HCT116 (cell line): ENCODE measurements around the gene CUEDC2. TPM values are rescaled to one million over a fixed set of nuclear protein-coding genes. Genes with fewer than 3 reads are reported as not detected.

ENCODE experiments used
- ATAC-seq: fragments of 200-7000 bp; cut with Tn5 transposase; 2 replicates; pipeline ENCODE4 v1.9.1; 2020; ENCODE audit warnings: mild to moderate bottlenecking, moderate library complexity
- BruUV-seq: library from RNA; stranded (reverse); fragments of 400-500 nt; replicated peaks from 2 replicates; lab custom pipeline; 2021; lab: Mats Ljungman, UMichigan
- CTCF ChIA-PET: fragments of 300-600 bp; sonication (Branson Sonifier 250); formaldehyde crosslinking; loops from one replicate; lab custom pipeline; 2021; ENCODE audit warnings: antibody characterized with exemption; lab: Charles Lee
- POLR2A ChIA-PET: fragments of 300-600, 350-600 bp; sonication (Branson Sonifier 250); formaldehyde crosslinking; loops from one replicate; lab custom pipeline; 2021; ENCODE audit warnings: antibody characterized with exemption; lab: Charles Lee
- RAD21 ChIA-PET, 2 experiments: fragments of 300-600 bp; sonication (Branson Sonifier 250); formaldehyde crosslinking; loops; one replicate each; lab custom pipeline; 2023; ENCODE audit warnings: low total read pairs in 2 of 2; ENCODE audit not compliant: uncharacterized antibody in 2 of 2, unreplicated experiment in 2 of 2, low non-redundant PET in 1 of 2; lab: Charles Lee
- DNase-seq: peaks from one replicate; pipeline ENCODE4 v3.0.0-alpha.2; 2010; ENCODE audit warnings: low read depth, low spot score
- H2AFZ ChIP-seq: fragments of 200-600 bp; shearing (Covaris generic), sonication (generic); 2 replicates; pipeline ENCODE4 v1.6.1; 2017; ENCODE audit warnings: low read depth, mixed run types, mixed read lengths, antibody characterized with exemption, low read length; ENCODE audit not compliant: poor library complexity, severe bottlenecking
- H3K27ac ChIP-seq: 2 replicates; pipeline ENCODE4 v1.5.1; 2012; ENCODE audit warnings: low read depth, low read length
- H3K27me3 ChIP-seq: fragments of 200-600 bp; sonication (generic); 2 replicates; pipeline ENCODE4 v1.6.1; 2016; ENCODE audit warnings: mixed run types, low read length, mixed read lengths; ENCODE audit not compliant: insufficient read depth
- H3K36me3 ChIP-seq, 2 experiments: fragments of 200-500 bp in 1 of 2; fragments of 200-600 bp in 1 of 2; sonication (Bioruptor generic) in 1 of 2; sonication (generic) in 1 of 2; 2 replicates each; pipeline versions ENCODE4 v1.5.1 to v1.6.1; 2014 to 2016; ENCODE audit warnings: low read length in 2 of 2, inconsistent platforms in 1 of 2, mixed read lengths in 1 of 2, mixed run types in 1 of 2; ENCODE audit not compliant: insufficient read depth in 2 of 2, control insufficient read depth in 1 of 2
- H3K4me1 ChIP-seq, 2 experiments: fragments of 200-600 bp in 1 of 2; sonication (generic) in 1 of 2; 2 replicates each; pipeline versions ENCODE4 v1.5.1 to v1.6.1; 2012 to 2017; ENCODE audit warnings: low read length in 2 of 2, inconsistent platforms in 1 of 2, mild to moderate bottlenecking in 1 of 2, mixed read lengths in 1 of 2, mixed run types in 1 of 2, moderate library complexity in 1 of 2; ENCODE audit not compliant: insufficient read depth in 2 of 2, control insufficient read depth in 1 of 2
- H3K4me2 ChIP-seq: fragments of 200-600 bp; sonication (generic); 2 replicates; pipeline ENCODE4 v1.6.1; 2017; ENCODE audit warnings: mixed run types, low read length, mixed read lengths
- H3K4me3 ChIP-seq, 2 experiments: fragments of 200-600 bp in 1 of 2; sonication (generic) in 1 of 2; replicated peaks in 1 of 2; 2 replicates each; pipeline ENCODE4 v1.5.1; 2011 to 2016; ENCODE audit warnings: low read length in 2 of 2, control low read depth in 1 of 2, low read depth in 1 of 2, mild to moderate bottlenecking in 1 of 2, mixed read lengths in 1 of 2, mixed run types in 1 of 2
- H3K79me2 ChIP-seq: fragments of 200-600 bp; sonication (generic); 2 replicates; pipeline ENCODE4 v1.6.1; 2017; ENCODE audit warnings: mild to moderate bottlenecking, mixed run types, low read length, moderate library complexity, mixed read lengths; ENCODE audit not compliant: insufficient read depth
- H3K9ac ChIP-seq: fragments of 200-600 bp; sonication (generic); 2 replicates; pipeline ENCODE4 v1.6.1; 2016; ENCODE audit warnings: low read length, mixed read lengths
- H3K9me2 ChIP-seq: fragments of 200-600 bp; sonication (generic), shearing (Covaris generic); 2 replicates; pipeline ENCODE4 v1.6.1; 2017; ENCODE audit warnings: mixed run types, mild to moderate bottlenecking, moderate library complexity; ENCODE audit not compliant: insufficient read depth
- H3K9me3 ChIP-seq, 2 experiments: fragments of 200-500 bp in 1 of 2; fragments of 200-600 bp in 1 of 2; sonication (Bioruptor generic) in 1 of 2; sonication (generic) in 1 of 2; 2 replicates each; pipeline ENCODE4 v1.6.1; 2014 to 2017; ENCODE audit warnings: low read length in 2 of 2, mixed read lengths in 2 of 2, inconsistent platforms in 1 of 2, low read depth in 1 of 2, mild to moderate bottlenecking in 1 of 2, mixed run types in 1 of 2, moderate library complexity in 1 of 2; ENCODE audit not compliant: control insufficient read depth in 1 of 2, insufficient read depth in 1 of 2
- H4K20me1 ChIP-seq: fragments of 200-600 bp; sonication (generic), shearing (Covaris generic); 2 replicates; pipeline ENCODE4 v1.6.1; 2017; ENCODE audit warnings: mixed run types, mild to moderate bottlenecking, moderate library complexity; ENCODE audit not compliant: insufficient read depth
- CBX3 ChIP-seq: IDR thresholded peaks from 2 replicates; pipeline ENCODE4 v1.6.1; 2012; ENCODE audit warnings: low read depth
- CEBPB ChIP-seq: IDR thresholded peaks from 2 replicates; pipeline ENCODE4 v1.6.1; 2012; ENCODE audit warnings: low read depth
- ELF1 ChIP-seq: IDR thresholded peaks from 2 replicates; pipeline ENCODE4 v1.6.1; 2012; ENCODE audit warnings: low read depth, borderline replicate concordance
- EZH2 ChIP-seq: fragments of 200-600 bp; sonication (generic); IDR thresholded peaks from 2 replicates; pipeline ENCODE4 v1.6.1; 2017; ENCODE audit warnings: antibody characterized with exemption, mixed run types
- EZH2phosphoT487 ChIP-seq: fragments of 200-600 bp; IDR thresholded peaks from 2 replicates; pipeline ENCODE4 v1.6.1; 2018; ENCODE audit warnings: antibody characterized with exemption, borderline replicate concordance
- FOSL1 ChIP-seq: IDR thresholded peaks from 2 replicates; pipeline ENCODE4 v1.6.1; 2012; ENCODE audit warnings: low read depth
- JUND ChIP-seq: IDR thresholded peaks from 2 replicates; pipeline ENCODE4 v1.6.1; 2012
- POLR2A ChIP-seq: IDR thresholded peaks from 2 replicates; pipeline ENCODE4 v1.7.0; 2011; ENCODE audit warnings: borderline replicate concordance; ENCODE audit not compliant: insufficient read depth, insufficient read length; ENCODE audit errors: extremely low read depth
- POLR2AphosphoS5 ChIP-seq: IDR thresholded peaks from 2 replicates; pipeline ENCODE4 v1.6.1; 2011; ENCODE audit warnings: mild to moderate bottlenecking, low read depth, low read length, moderate library complexity
- RAD21 ChIP-seq: IDR thresholded peaks from 2 replicates; pipeline ENCODE4 v1.6.1; 2012; ENCODE audit warnings: low read depth, mild to moderate bottlenecking
- SP1 ChIP-seq: IDR thresholded peaks from 2 replicates; pipeline ENCODE4 v1.6.1; 2012; ENCODE audit warnings: low read depth
- TCF7L2 ChIP-seq: IDR thresholded peaks from 2 replicates; pipeline ENCODE4 v1.7.0; 2011; ENCODE audit warnings: borderline replicate concordance, inconsistent platforms; ENCODE audit not compliant: insufficient read depth, insufficient read length; ENCODE audit errors: extremely low read depth
- YY1 ChIP-seq: IDR thresholded peaks from 2 replicates; pipeline ENCODE4 v1.6.1; 2011; ENCODE audit warnings: low read length, low read depth, moderate library complexity, mild to moderate bottlenecking; ENCODE audit not compliant: insufficient replicate concordance; ENCODE audit errors: extremely low read depth
- ZNF274 ChIP-seq: fragments of 200-500 bp; sonication (Bioruptor generic); IDR thresholded peaks from 2 replicates; pipeline ENCODE4 v1.6.1; 2014; ENCODE audit warnings: mild to moderate bottlenecking, low read depth, low read length, inconsistent platforms
- intact Hi-C: fragments of 100-400 bp; cut with micrococcal nuclease; formaldehyde crosslinking; loops from 2 replicates; pipeline ENCODE4 v1.10.0; 2022
- total RNA-seq: library from RNA; stranded (reverse); gene quantifications from one replicate; pipeline ENCODE4 v1.2.1, GENCODE V29; 2021; ENCODE audit not compliant: unreplicated experiment
- TF ChIP-seq, protein P1 (sequence below), 3 experiments: fragments of 200-600 bp in 1 of 3; sonication (generic) in 1 of 3; IDR thresholded peaks in 2 of 3; conservative IDR thresholded peaks in 1 of 3; 2 replicates each; pipeline ENCODE4 v1.5.1; 2012 to 2017; ENCODE audit warnings: low read depth in 2 of 3, low read length in 2 of 3, antibody characterized with exemption in 1 of 3, borderline replicate concordance in 1 of 3, control low read depth in 1 of 3, mild to moderate bottlenecking in 1 of 3, mixed read lengths in 1 of 3, mixed run types in 1 of 3, moderate library complexity in 1 of 3; ENCODE audit not compliant: insufficient read depth in 1 of 3
- TF ChIP-seq, protein P2 (sequence below): IDR thresholded peaks from 2 replicates; pipeline ENCODE4 v1.6.1; 2012
- TF ChIP-seq, protein P3 (sequence below): IDR thresholded peaks from 2 replicates; pipeline ENCODE4 v1.6.1; 2011; ENCODE audit warnings: mild to moderate bottlenecking, low read length, moderate library complexity; ENCODE audit not compliant: insufficient replicate concordance; ENCODE audit errors: extremely low read depth

Gene CUEDC2
- total RNA-seq, 1 experiment from 2014 or later, result 96.7 TPM

- Histone ChIP-seq H3K9ac (no peak overlapping the region), H3K27ac (no peak overlapping the region), H3K9me3 (no peaks in the 10 kb centered on the region), H3K27me3 (peaks cover 3% of the 10 kb centered on the region; the same call in 1 of the 2 replicates), H4K20me1 (no peaks in the 10 kb centered on the region), H3K4me2 (no peak overlapping the region), H2AFZ (no peak overlapping the region), H3K9me2 (no peaks in the 10 kb centered on the region), H3K79me2 (no peaks in the 10 kb centered on the region), H3K4me1 (peaks cover 11 to 21% of the 10 kb centered on the region in 2 experiments), H3K36me3 (no peaks in the 10 kb centered on the region), H3K4me3 (no peak overlapping the region)
- TF ChIP-seq POLR2AphosphoS5 (no peak), JUND (no peak), FOSL1 (no peak), SP1 (no peak), ZNF274 (no peak), RAD21 (no peak), EZH2 (no peak), ELF1 (no peak), YY1 (no peak), EZH2phosphoT487 (no peak), CEBPB (no peak), POLR2A (no peak), TCF7L2 (no peak), CBX3 (no peak)
- TF ChIP-seq, protein P1, sequence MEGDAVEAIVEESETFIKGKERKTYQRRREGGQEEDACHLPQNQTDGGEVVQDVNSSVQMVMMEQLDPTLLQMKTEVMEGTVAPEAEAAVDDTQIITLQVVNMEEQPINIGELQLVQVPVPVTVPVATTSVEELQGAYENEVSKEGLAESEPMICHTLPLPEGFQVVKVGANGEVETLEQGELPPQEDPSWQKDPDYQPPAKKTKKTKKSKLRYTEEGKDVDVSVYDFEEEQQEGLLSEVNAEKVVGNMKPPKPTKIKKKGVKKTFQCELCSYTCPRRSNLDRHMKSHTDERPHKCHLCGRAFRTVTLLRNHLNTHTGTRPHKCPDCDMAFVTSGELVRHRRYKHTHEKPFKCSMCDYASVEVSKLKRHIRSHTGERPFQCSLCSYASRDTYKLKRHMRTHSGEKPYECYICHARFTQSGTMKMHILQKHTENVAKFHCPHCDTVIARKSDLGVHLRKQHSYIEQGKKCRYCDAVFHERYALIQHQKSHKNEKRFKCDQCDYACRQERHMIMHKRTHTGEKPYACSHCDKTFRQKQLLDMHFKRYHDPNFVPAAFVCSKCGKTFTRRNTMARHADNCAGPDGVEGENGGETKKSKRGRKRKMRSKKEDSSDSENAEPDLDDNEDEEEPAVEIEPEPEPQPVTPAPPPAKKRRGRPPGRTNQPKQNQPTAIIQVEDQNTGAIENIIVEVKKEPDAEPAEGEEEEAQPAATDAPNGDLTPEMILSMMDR (IDR thresholded peaks at IDR 0.05 in 2 of 3, conservative IDR thresholded peaks at IDR 0.05 in 1 of 3; ENCODE audit: borderline replicate concordance in 1 of 3, insufficient read depth in 1 of 3, low read depth in 2 of 3, low read length in 2 of 3), result no peak
- TF ChIP-seq, protein P2, sequence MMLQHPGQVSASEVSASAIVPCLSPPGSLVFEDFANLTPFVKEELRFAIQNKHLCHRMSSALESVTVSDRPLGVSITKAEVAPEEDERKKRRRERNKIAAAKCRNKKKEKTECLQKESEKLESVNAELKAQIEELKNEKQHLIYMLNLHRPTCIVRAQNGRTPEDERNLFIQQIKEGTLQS, result no peak
- TF ChIP-seq, protein P3, sequence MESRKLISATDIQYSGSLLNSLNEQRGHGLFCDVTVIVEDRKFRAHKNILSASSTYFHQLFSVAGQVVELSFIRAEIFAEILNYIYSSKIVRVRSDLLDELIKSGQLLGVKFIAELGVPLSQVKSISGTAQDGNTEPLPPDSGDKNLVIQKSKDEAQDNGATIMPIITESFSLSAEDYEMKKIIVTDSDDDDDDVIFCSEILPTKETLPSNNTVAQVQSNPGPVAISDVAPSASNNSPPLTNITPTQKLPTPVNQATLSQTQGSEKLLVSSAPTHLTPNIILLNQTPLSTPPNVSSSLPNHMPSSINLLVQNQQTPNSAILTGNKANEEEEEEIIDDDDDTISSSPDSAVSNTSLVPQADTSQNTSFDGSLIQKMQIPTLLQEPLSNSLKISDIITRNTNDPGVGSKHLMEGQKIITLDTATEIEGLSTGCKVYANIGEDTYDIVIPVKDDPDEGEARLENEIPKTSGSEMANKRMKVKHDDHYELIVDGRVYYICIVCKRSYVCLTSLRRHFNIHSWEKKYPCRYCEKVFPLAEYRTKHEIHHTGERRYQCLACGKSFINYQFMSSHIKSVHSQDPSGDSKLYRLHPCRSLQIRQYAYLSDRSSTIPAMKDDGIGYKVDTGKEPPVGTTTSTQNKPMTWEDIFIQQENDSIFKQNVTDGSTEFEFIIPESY, result no peak
- RAD21 ChIA-PET, result no interaction called here
- no TSS peak for BruUV-seq
- intact Hi-C loops, result no loop called here
- POLR2A ChIA-PET, result interaction anchor here (1.4 kb wide), 1 partner anchor 10 kb away, joined by 3 read pairs; no protein-coding TSS in a partner anchor
- ATAC-seq, result no peak
- CTCF ChIA-PET, result no interaction called here
- DNase-seq, result no peak
These were observed 20.1 kb downstream of the CUEDC2 start for GRCh38 chr10:102412293-102412692.
